Gastroesophageal sphincter (tissue), 4 donors: ENCODE results near the gene NTRK1. TPM values are rescaled to one million over a fixed set of nuclear protein-coding genes. Genes with fewer than 3 reads are reported as not detected.

Source experiments
- ATAC-seq: fragments of 150-250 bp; one replicate; pipeline ENCODE4 v1.9.1; 2016; ENCODE audit warnings: mild to moderate bottlenecking, moderate library complexity
- H3K27ac ChIP-seq, 4 donors: fragments of 200-600 bp; sonication (generic) in 3 of 4; 1 replicate in 3 of 4; 2 replicates in 1 of 4; pipeline ENCODE4 v1.5.1; 2016 to 2019
- H3K27me3 ChIP-seq: fragments of 200-600 bp; sonication (generic); one replicate; pipeline ENCODE4 v1.5.1; 2019
- H3K36me3 ChIP-seq, 2 donors: fragments of 200-600 bp; sonication (generic); one replicate each; pipeline ENCODE4 v1.5.1; 2019; ENCODE audit warnings: control low read depth in 1 of 2
- H3K4me1 ChIP-seq, 3 donors: fragments of 200-600 bp; sonication (generic); 1 replicate in 2 of 3; 2 replicates in 1 of 3; pipeline ENCODE4 v1.5.1; 2016 to 2019; ENCODE audit warnings: control low read depth in 2 of 3
- H3K4me3 ChIP-seq, 2 donors: fragments of 200-600 bp; sonication (generic); one replicate each; pipeline ENCODE4 v1.5.1; 2019; ENCODE audit warnings: mild to moderate bottlenecking in 1 of 2, moderate library complexity in 1 of 2
- H3K9me3 ChIP-seq, 3 donors: fragments of 200-600 bp; sonication (generic); one replicate each; pipeline ENCODE4 v1.5.1; 2017 to 2019; ENCODE audit warnings: control low read depth in 2 of 3
- CTCF ChIP-seq, 4 experiments: fragments of 200-600 bp in 2 of 4; fragments of 450-650 bp in 2 of 4; sonication (generic) in 1 of 4; IDR thresholded peaks; one replicate each; pipeline ENCODE4 v1.5.1; 2017 to 2019; ENCODE audit warnings: antibody characterized with exemption in 4 of 4, mild to moderate bottlenecking in 2 of 4, moderate library complexity in 2 of 4
- EP300 ChIP-seq: sonication (generic); formaldehyde crosslinking; IDR thresholded peaks from one replicate; pipeline ENCODE4 v1.6.1; 2017; ENCODE audit warnings: antibody characterized with exemption, mild to moderate bottlenecking
- POLR2A ChIP-seq, 2 donors: fragments of 450-650 bp; IDR thresholded peaks; one replicate each; pipeline ENCODE4 v1.6.1; 2017; ENCODE audit warnings: antibody characterized with exemption in 2 of 2, mild to moderate bottlenecking in 2 of 2, moderate library complexity in 1 of 2
- POLR2AphosphoS5 ChIP-seq: sonication (generic); formaldehyde crosslinking; IDR thresholded peaks from one replicate; pipeline ENCODE4 v1.6.1; 2017; ENCODE audit warnings: antibody characterized with exemption
- WGBS, 2 donors: methylation state at CpG; one replicate each; pipeline ENCODE4 v1.1.5; 2018; ENCODE audit warnings: low coverage in 1 of 2; 5-methylcytosine and 5-hydroxymethylcytosine counted together
- total RNA-seq, 4 donors: library from RNA; depleted of rRNA; stranded (reverse); fragments of >200 nt; gene quantifications; one replicate each; pipeline ENCODE4 v1.1.0, GENCODE V29; 2016

The NTRK1 gene
- total RNA-seq, 4 donors from 2014 or later: 0.23 to 4.4 (median 0.72) TPM

GRCh38 chr1:156912310-156912709 is 51.6 kb downstream of the NTRK1 start:
- Histone ChIP-seq H3K27ac (no peak overlapping the region), H3K27me3 (peaks cover 73% of the 10 kb centered on the region), H3K4me1 (peaks cover 0 to 15% (median 0%) of the 10 kb centered on the region in 3 donors), H3K4me3 (no peak overlapping the region), H3K36me3 (peaks cover 0 to 50% of the 10 kb centered on the region in 2 donors), H3K9me3 (no peaks in the 10 kb centered on the region)
- no peak for ATAC-seq
- TF ChIP-seq EP300 (no peak), POLR2A (IDR thresholded peaks at IDR 0.05) (no peak), CTCF (IDR thresholded peaks at IDR 0.05) (no peak), POLR2AphosphoS5 (no peak)
- WGBS, 2 donors: no CpG with 5 or more reads among the region's 2 CpGs

GRCh38 chr1:156912861-156913808 is 52.5 kb downstream of the NTRK1 start:
- Histone ChIP-seq H3K27ac (no peak overlapping the region), H3K27me3 (peaks cover 73% of the 10 kb centered on the region), H3K4me3 (no peak overlapping the region), H3K36me3 (peaks cover 0 to 42% of the 10 kb centered on the region in 2 donors), H3K4me1 (peaks cover 0 to 8% (median 0%) of the 10 kb centered on the region in 3 donors), H3K9me3 (peaks cover 0 to 8% (median 0%) of the 10 kb centered on the region in 3 donors)
- WGBS, 2 donors: 50 to 77% methylated on average over 2 to 3 of the region's 24 CpGs
- TF ChIP-seq EP300 (no peak), POLR2AphosphoS5 (no peak), CTCF (IDR thresholded peaks at IDR 0.05) (no peak), POLR2A (IDR thresholded peaks at IDR 0.05) (no peak)
- no peak for ATAC-seq

GRCh38 chr1:156913809-156914387 is 53.2 kb downstream of the NTRK1 start:
- H3K27me3 ChIP-seq: peaks cover 73% of the 10 kb centered on the region
- 96 to 100% methylated on average over 1 to 4 of the region's 13 CpGs for WGBS, 2 donors
- no peak overlapping the region for H3K27ac ChIP-seq
- no peak for ATAC-seq
- no peak for TF ChIP-seq POLR2A (IDR thresholded peaks at IDR 0.05)
- no peak for TF ChIP-seq CTCF (IDR thresholded peaks at IDR 0.05)
- TF ChIP-seq POLR2AphosphoS5: no peak
- TF ChIP-seq EP300: no peak
- H3K36me3 ChIP-seq: peaks cover 0 to 35% of the 10 kb centered on the region in 2 donors
- H3K9me3 ChIP-seq: peaks cover 0 to 15% (median 0%) of the 10 kb centered on the region in 3 donors
- H3K4me1 ChIP-seq: peaks cover 0 to under 1% (median 0%) of the 10 kb centered on the region in 3 donors
- H3K4me3 ChIP-seq: no peak overlapping the region

- no peak for TF ChIP-seq CTCF (IDR thresholded peaks at IDR 0.05)
- no peak for TF ChIP-seq EP300
- no peak for TF ChIP-seq POLR2AphosphoS5
- TF ChIP-seq POLR2A (IDR thresholded peaks at IDR 0.05): no peak
- Histone ChIP-seq H3K4me3 (no peak overlapping the region), H3K27ac (no peak overlapping the region), H3K36me3 (peaks cover 0 to 35% of the 10 kb centered on the region in 2 donors), H3K9me3 (peaks cover 0 to 15% (median 0%) of the 10 kb centered on the region in 3 donors), H3K27me3 (peaks cover 72% of the 10 kb centered on the region), H3K4me1 (no peaks in the 10 kb centered on the region)
- no peak for ATAC-seq
- 80 to 91% methylated on average over 3 to 4 of the region's 9 CpGs for WGBS, 2 donors
Measured at GRCh38 chr1:156914440-156914856, 53.8 kb downstream of the NTRK1 start.
